ENCODE measurements around the gene GRIP1. TPM values are rescaled to one million over a fixed set of nuclear protein-coding genes. Genes with fewer than 3 reads are reported as not detected.

The GRIP1 gene
- total RNA-seq, 1 donor, result 1.7 TPM

DNA sequence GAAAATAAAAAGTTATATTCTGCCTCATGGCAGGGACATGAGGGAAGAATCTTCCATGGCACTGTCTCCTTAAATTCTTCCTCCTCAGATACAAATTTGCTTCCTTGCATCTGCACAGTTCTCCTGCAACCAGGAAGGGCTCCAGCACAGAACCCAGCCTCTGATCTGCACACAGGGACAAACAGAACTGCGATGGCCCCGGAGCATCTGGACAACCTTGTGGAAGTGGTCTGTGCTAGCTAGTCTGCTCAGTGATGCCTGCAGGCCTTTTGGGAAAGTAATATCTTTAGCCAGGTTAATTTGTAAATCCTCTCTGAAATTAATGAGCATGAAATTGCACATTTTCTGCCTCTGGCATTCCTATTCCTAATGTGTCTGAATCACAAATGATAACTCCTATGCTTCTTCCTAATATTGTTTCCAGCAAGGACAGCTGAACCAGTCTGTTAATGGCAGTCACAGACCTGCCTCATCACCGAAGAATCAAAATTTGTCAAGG lies 74.8 kb downstream of the GRIP1 start:
- TF ChIP-seq, protein P1, sequence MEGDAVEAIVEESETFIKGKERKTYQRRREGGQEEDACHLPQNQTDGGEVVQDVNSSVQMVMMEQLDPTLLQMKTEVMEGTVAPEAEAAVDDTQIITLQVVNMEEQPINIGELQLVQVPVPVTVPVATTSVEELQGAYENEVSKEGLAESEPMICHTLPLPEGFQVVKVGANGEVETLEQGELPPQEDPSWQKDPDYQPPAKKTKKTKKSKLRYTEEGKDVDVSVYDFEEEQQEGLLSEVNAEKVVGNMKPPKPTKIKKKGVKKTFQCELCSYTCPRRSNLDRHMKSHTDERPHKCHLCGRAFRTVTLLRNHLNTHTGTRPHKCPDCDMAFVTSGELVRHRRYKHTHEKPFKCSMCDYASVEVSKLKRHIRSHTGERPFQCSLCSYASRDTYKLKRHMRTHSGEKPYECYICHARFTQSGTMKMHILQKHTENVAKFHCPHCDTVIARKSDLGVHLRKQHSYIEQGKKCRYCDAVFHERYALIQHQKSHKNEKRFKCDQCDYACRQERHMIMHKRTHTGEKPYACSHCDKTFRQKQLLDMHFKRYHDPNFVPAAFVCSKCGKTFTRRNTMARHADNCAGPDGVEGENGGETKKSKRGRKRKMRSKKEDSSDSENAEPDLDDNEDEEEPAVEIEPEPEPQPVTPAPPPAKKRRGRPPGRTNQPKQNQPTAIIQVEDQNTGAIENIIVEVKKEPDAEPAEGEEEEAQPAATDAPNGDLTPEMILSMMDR (IDR thresholded peaks at IDR 0.05; ENCODE audit: insufficient read depth, low read depth, low read length), result no peak
- H3K4me3 ChIP-seq (ENCODE audit: low read depth, low read length), result no peak overlapping the region
- DNase-seq (ENCODE audit: low read depth), result no peak

DNA sequence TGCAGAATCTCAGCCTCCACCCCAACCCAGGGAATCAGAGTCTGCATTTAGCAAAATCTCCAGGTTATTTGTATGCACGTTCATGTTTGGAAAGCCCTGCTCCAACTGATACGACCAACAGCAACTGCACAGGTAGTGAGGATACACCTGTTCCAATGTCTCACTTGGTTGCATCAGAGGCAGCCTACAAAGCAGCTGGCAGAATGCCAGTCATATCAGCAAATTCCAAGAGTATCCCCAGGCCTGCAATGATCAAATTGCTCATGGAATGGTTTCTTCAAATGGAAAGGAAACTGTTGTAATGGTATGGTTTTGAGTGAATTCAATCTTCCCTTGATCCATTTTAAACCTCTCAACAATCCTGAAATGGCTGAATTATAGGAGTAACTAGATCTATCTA lies 75.4 kb downstream of the GRIP1 start:
- DNase-seq (ENCODE audit: low read depth), result no peak
- no peak overlapping the region for H3K4me3 ChIP-seq (ENCODE audit: low read depth, low read length)
- TF ChIP-seq, protein P1 (IDR thresholded peaks at IDR 0.05; ENCODE audit: insufficient read depth, low read depth, low read length), result no peak

DNA sequence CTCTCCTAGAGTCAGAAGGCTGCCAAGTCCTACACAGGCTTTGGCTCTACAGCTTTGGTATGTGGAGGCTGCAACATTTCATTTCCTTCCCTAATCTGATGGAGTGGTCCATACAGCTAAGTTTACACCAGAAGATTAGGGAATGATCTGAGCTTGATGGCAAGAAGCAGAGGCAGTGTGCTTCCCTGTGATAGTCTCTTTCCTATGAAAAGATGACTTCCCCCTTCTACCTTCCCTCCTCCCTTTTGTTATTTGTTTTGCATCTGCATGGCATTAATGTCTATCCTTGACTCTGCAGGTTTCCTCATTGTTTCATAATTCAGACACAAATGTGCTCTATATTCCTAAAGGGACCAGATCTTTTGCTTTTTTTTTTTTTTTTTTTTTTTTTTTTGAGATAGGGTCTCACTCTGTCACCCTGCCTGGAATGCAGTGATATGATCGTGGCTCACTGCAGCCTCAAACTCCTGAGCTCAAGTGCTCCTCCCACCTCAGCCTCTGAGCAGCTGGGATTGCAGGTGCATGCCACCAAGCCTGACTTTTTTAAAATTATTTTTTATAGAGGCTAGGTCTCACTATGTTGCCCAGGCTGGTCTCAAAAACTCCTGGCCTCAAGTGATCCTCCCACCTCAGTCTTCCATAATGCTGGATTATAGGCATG lies 76.3 kb downstream of the GRIP1 start:
- TF ChIP-seq, protein P1 (IDR thresholded peaks at IDR 0.05; ENCODE audit: insufficient read depth, low read depth, low read length), result no peak
- no peak for DNase-seq (ENCODE audit: low read depth)
- H3K4me3 ChIP-seq (ENCODE audit: low read depth, low read length), result no peak overlapping the region

DNA sequence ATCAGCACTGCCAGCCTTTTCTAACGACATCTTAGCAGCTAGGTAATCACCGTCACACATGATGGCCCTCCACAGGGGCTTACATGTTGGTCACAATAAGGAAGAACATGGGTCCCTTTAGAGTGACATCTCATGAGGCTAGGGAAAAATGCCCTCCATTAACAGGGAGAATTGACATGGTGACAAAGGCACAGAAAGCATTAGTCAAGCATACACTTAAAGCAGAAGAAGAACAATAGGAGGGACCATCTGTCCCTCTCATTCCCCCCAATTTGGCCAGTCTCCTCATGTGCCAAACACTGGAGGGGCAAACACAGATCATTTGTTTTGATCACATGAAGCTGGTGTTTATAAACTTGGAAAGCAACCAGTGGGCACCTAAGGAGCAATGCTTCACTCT lies 78.0 kb downstream of the GRIP1 start:
- no peak for DNase-seq (ENCODE audit: low read depth)
- no peak overlapping the region for H3K4me3 ChIP-seq (ENCODE audit: low read depth, low read length)
- TF ChIP-seq, protein P1 (IDR thresholded peaks at IDR 0.05; ENCODE audit: insufficient read depth, low read depth, low read length), result no peak

DNA sequence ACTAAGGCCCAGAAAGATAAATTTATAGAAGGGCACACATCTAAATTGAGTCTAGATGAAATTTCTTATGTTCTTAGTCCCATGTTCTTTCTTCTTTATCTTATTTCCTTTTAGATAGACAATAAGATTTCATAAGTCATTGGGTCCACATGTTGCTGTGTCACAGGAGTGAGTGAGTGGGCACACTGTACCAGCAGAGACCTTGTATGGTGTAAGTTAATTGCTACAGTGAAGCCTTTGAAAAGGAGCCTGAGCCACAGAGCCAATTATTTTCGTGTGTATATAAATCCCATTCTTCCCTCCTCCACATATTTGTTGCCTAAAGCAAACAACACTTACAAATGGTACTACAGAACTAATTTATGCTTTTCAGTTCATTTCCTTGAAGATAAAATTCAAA lies 79.1 kb downstream of the GRIP1 start:
- H3K4me3 ChIP-seq (ENCODE audit: low read depth, low read length), result no peak overlapping the region
- no peak for DNase-seq (ENCODE audit: low read depth)
- TF ChIP-seq, protein P1 (IDR thresholded peaks at IDR 0.05; ENCODE audit: insufficient read depth, low read depth, low read length), result no peak

DNA sequence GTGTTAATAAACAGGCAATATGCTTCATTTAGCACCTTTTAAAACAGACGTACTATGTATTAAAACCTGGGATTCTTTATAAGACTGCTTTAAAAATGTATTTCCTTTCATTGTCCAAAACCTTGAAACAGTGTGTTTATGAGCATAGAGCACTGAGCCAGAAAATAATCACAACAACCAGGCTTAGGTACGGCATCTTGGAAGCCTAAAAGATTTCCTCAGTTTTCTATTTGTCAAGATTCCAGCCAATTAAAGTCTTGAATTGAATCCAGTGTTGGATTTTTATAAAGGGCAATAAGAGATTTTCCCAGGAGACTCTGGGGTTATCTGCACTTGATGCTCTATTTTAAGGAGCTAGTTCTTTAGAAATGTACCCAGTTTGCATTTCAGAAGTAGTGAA lies 80.3 kb downstream of the GRIP1 start:
- no peak overlapping the region for H3K4me3 ChIP-seq (ENCODE audit: low read depth, low read length)
- TF ChIP-seq, protein P1 (IDR thresholded peaks at IDR 0.05; ENCODE audit: insufficient read depth, low read depth, low read length), result no peak
- no peak for DNase-seq (ENCODE audit: low read depth)

DNA sequence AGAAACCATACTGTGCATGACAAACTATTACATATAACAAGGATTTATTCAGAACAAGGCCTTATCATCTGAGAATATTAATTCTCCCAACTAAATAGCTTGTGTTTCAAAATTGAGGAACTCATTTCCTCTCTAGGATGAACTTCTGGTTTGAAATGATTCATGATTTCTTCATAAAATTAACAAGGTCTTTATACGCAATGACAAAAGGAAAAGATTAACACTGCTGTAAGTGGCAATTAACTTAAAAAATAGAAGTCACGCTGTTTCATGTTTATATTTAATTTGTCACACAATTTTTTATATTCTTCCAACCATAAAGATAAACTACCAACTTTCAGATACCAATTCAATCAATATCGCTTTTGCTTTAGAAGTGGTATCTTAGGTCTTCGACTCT lies 80.8 kb downstream of the GRIP1 start:
- DNase-seq (ENCODE audit: low read depth), result no peak
- H3K4me3 ChIP-seq (ENCODE audit: low read depth, low read length), result no peak overlapping the region
- TF ChIP-seq, protein P1 (IDR thresholded peaks at IDR 0.05; ENCODE audit: insufficient read depth, low read depth, low read length), result no peak

Data from fibroblast of villous mesenchyme (primary cell).